Measurements from ENCODE around the gene MACROD1. TPM values are rescaled to one million over a fixed set of nuclear protein-coding genes. Genes with fewer than 3 reads are reported as not detected.
A peak's percentile ranks its signal among the peaks of the same experiment; 100 is the strongest.

Gene MACROD1
- total and polyA plus RNA-seq, 10 of the 15 experiments (the other 5 are each of a cell fraction or from before 2014, with no cell fraction given), result 1.2 to 22.7 (median 11.3) TPM; not detected in 1

DNA sequence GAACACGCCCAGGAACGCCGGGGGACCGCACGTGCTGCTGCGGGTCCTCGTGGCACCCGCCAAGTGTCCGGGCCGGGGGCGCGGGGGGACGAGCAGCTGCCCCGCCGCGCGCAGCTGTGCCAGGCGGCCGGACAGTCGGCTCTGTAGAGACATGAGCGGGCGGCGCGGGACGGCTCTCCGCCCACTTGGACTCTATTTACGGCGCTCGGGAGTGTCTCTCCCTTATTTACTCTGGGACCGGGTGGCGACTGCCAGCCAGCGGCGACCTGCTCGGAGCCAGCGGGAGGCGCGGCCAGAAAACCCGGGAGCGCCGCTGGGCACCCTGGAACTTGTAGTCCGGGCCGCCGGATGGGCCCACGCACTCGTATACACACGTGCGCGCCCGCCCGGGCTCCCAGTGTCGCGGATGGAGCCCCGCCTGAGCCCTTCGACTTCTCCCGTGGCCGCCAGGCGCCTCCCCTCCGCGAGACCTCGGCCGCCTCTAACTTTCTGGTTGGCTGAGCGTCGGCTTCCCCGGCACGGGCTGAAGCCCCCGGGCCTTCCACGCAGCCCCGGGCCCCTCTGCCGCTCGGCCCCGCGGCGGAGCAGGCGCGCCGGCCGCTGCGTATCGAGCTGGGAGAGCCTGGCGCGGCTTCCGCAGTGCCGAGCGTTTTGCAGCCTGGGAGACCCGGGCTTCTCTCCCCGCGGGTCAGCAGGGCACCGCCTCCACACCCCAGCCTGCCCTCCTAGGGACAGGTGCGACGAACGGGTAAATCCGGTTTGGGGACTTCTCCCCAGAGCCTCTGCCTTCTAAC lies at the start of gene MACROD1 (continued):
- TF ChIP-seq CBX5 (IDR thresholded peaks at IDR 0.05; ENCODE audit: low read depth), result no peak
- TF ChIP-seq HDAC2 (IDR thresholded peaks at IDR 0.05), result peak; percentile 70; the same call in 1 of the 2 replicates
- peak; percentile 16 for TF ChIP-seq MEF2B (IDR thresholded peaks at IDR 0.05; ENCODE audit: partially characterized antibody, poor library complexity, severe bottlenecking)
- 0 out of 2 replicates have a peak, but pooled peaks have one; percentile 7 for TF ChIP-seq SREBF1 (IDR thresholded peaks at IDR 0.05; ENCODE audit: low read length)
- TF ChIP-seq ZSCAN29 (IDR thresholded peaks at IDR 0.05), result 0 out of 2 replicates have a peak, but pooled peaks have one; percentile 3
- TF ChIP-seq, protein P1, sequence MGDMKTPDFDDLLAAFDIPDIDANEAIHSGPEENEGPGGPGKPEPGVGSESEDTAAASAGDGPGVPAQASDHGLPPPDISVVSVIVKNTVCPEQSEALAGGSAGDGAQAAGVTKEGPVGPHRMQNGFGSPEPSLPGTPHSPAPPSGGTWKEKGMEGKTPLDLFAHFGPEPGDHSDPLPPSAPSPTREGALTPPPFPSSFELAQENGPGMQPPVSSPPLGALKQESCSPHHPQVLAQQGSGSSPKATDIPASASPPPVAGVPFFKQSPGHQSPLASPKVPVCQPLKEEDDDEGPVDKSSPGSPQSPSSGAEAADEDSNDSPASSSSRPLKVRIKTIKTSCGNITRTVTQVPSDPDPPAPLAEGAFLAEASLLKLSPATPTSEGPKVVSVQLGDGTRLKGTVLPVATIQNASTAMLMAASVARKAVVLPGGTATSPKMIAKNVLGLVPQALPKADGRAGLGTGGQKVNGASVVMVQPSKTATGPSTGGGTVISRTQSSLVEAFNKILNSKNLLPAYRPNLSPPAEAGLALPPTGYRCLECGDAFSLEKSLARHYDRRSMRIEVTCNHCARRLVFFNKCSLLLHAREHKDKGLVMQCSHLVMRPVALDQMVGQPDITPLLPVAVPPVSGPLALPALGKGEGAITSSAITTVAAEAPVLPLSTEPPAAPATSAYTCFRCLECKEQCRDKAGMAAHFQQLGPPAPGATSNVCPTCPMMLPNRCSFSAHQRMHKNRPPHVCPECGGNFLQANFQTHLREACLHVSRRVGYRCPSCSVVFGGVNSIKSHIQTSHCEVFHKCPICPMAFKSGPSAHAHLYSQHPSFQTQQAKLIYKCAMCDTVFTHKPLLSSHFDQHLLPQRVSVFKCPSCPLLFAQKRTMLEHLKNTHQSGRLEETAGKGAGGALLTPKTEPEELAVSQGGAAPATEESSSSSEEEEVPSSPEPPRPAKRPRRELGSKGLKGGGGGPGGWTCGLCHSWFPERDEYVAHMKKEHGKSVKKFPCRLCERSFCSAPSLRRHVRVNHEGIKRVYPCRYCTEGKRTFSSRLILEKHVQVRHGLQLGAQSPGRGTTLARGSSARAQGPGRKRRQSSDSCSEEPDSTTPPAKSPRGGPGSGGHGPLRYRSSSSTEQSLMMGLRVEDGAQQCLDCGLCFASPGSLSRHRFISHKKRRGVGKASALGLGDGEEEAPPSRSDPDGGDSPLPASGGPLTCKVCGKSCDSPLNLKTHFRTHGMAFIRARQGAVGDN (IDR thresholded peaks at IDR 0.05), result peak; percentile 45; the same call in 1 of the 2 replicates
- TF ChIP-seq NFYA (IDR thresholded peaks at IDR 0.05; ENCODE audit: borderline replicate concordance, low read depth, low read length), result no peak
- no peak for TF ChIP-seq ATF7 (IDR thresholded peaks at IDR 0.05; ENCODE audit: low read depth)
- no peak for TF ChIP-seq JUND (IDR thresholded peaks at IDR 0.05; ENCODE audit: low read depth, low read length)
- peak; percentile 70 for TF ChIP-seq SIX5 (IDR thresholded peaks at IDR 0.05; ENCODE audit: low read depth, low read length, severe bottlenecking)
- TF ChIP-seq NRF1 (conservative IDR thresholded peaks at IDR 0.05; ENCODE audit: low read depth, low read length), result no peak
- no peak for TF ChIP-seq RAD51 (IDR thresholded peaks at IDR 0.05)
- TF ChIP-seq STAT3 (IDR thresholded peaks at IDR 0.05; ENCODE audit: low read depth, low read length), result no peak
- TF ChIP-seq, protein P2, sequence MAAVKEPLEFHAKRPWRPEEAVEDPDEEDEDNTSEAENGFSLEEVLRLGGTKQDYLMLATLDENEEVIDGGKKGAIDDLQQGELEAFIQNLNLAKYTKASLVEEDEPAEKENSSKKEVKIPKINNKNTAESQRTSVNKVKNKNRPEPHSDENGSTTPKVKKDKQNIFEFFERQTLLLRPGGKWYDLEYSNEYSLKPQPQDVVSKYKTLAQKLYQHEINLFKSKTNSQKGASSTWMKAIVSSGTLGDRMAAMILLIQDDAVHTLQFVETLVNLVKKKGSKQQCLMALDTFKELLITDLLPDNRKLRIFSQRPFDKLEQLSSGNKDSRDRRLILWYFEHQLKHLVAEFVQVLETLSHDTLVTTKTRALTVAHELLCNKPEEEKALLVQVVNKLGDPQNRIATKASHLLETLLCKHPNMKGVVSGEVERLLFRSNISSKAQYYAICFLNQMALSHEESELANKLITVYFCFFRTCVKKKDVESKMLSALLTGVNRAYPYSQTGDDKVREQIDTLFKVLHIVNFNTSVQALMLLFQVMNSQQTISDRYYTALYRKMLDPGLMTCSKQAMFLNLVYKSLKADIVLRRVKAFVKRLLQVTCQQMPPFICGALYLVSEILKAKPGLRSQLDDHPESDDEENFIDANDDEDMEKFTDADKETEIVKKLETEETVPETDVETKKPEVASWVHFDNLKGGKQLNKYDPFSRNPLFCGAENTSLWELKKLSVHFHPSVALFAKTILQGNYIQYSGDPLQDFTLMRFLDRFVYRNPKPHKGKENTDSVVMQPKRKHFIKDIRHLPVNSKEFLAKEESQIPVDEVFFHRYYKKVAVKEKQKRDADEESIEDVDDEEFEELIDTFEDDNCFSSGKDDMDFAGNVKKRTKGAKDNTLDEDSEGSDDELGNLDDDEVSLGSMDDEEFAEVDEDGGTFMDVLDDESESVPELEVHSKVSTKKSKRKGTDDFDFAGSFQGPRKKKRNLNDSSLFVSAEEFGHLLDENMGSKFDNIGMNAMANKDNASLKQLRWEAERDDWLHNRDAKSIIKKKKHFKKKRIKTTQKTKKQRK (IDR thresholded peaks at IDR 0.05; ENCODE audit: low read depth, low read length), result no peak
- no peak for TF ChIP-seq TCF7 (IDR thresholded peaks at IDR 0.05; ENCODE audit: borderline replicate concordance)
- no peak for TF ChIP-seq GABPA (IDR thresholded peaks at IDR 0.05; ENCODE audit: low read depth)
- TF ChIP-seq, protein P3, sequence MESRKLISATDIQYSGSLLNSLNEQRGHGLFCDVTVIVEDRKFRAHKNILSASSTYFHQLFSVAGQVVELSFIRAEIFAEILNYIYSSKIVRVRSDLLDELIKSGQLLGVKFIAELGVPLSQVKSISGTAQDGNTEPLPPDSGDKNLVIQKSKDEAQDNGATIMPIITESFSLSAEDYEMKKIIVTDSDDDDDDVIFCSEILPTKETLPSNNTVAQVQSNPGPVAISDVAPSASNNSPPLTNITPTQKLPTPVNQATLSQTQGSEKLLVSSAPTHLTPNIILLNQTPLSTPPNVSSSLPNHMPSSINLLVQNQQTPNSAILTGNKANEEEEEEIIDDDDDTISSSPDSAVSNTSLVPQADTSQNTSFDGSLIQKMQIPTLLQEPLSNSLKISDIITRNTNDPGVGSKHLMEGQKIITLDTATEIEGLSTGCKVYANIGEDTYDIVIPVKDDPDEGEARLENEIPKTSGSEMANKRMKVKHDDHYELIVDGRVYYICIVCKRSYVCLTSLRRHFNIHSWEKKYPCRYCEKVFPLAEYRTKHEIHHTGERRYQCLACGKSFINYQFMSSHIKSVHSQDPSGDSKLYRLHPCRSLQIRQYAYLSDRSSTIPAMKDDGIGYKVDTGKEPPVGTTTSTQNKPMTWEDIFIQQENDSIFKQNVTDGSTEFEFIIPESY (IDR thresholded peaks at IDR 0.05), result no peak
- TF ChIP-seq ZNF207 (IDR thresholded peaks at IDR 0.05; ENCODE audit: borderline replicate concordance), result no peak
- no peak for TF ChIP-seq FOS (IDR thresholded peaks at IDR 0.05; ENCODE audit: borderline replicate concordance, extremely low read depth, insufficient read length)
- no peak for TF ChIP-seq TARDBP (IDR thresholded peaks at IDR 0.05; ENCODE audit: borderline replicate concordance)
- TF ChIP-seq PML (IDR thresholded peaks at IDR 0.05; ENCODE audit: low read length), result no peak

Measured in GM12878 (cell line).